HepG2 (cell line): Measurements from ENCODE around the gene MORN5. TPM values are rescaled to one million over a fixed set of nuclear protein-coding genes. Genes with fewer than 3 reads are reported as not detected.
A peak's percentile ranks its signal among the peaks of the same experiment; 100 is the strongest.

Source experiments
- AKAP8 ChIP-seq: sonication (generic); formaldehyde crosslinking; IDR thresholded peaks from 2 replicates; pipeline ENCODE4 v1.5.1; 2020; ENCODE audit warnings: mild to moderate bottlenecking, missing genetic modification reagents
- CREB1 ChIP-seq, 2 experiments: fragments of 450-650 bp in 1 of 2; IDR thresholded peaks; 2 replicates each; pipeline ENCODE4 v1.6.1; 2016 to 2017; ENCODE audit warnings: control low read depth in 1 of 2, mild to moderate bottlenecking in 1 of 2, missing compliant biosample characterization in 1 of 2, missing genetic modification characterization in 1 of 2
- DMAP1 ChIP-seq: IDR thresholded peaks from 2 replicates; pipeline ENCODE4 v1.6.1; 2016
- FOXM1 ChIP-seq: sonication (generic); formaldehyde crosslinking; IDR thresholded peaks from 2 replicates; pipeline ENCODE4 v1.5.0; 2020; ENCODE audit warnings: missing genetic modification reagents
- FOXO4 ChIP-seq: sonication (generic); formaldehyde crosslinking; conservative IDR thresholded peaks from 2 replicates; pipeline ENCODE4 v1.8.1; 2023; ENCODE audit warnings: missing genetic modification reagents
- MEIS2 ChIP-seq: sonication (generic); formaldehyde crosslinking; IDR thresholded peaks from 2 replicates; pipeline ENCODE4 v1.9.0; 2021; ENCODE audit warnings: mild to moderate bottlenecking, missing genetic modification reagents
- REST ChIP-seq, 2 experiments: IDR thresholded peaks; 2 replicates each; pipeline ENCODE4 v1.6.1; 2011 to 2012; ENCODE audit warnings: low read length in 2 of 2, borderline replicate concordance in 1 of 2, low read depth in 1 of 2, mild to moderate bottlenecking in 1 of 2, moderate library complexity in 1 of 2
- SNRNP70 ChIP-seq: fragments of 200-400 bp; formaldehyde crosslinking; IDR thresholded peaks from 2 replicates; pipeline ENCODE4 v1.6.1; 2017; ENCODE audit warnings: mild to moderate bottlenecking, low read depth, low read length, moderate library complexity
- ZBTB10 ChIP-seq: sonication (generic); formaldehyde crosslinking; IDR thresholded peaks from 2 replicates; pipeline ENCODE4 v1.4.0; 2020; ENCODE audit warnings: missing genetic modification reagents, borderline replicate concordance
- ZNF549 ChIP-seq: sonication (generic); formaldehyde crosslinking; IDR thresholded peaks from 2 replicates; pipeline ENCODE4 v1.5.0; 2020; ENCODE audit warnings: missing genetic modification reagents
- ZNF776 ChIP-seq: sonication (generic); formaldehyde crosslinking; IDR thresholded peaks from 2 replicates; pipeline ENCODE4 v1.4.0; 2020; ENCODE audit warnings: mild to moderate bottlenecking, missing genetic modification reagents
- polyA plus RNA-seq, 8 experiments: library from polyadenylated mRNA; depleted of rRNA in 3 of 8; stranded (reverse) in 7 of 8; unstranded in 1 of 8; fragments of >200 nt; fragmentation: Illumina TruSeq in 4 of 8; extraction: Trizol in 4 of 8; gene quantifications; 2 replicates each; pipeline versions ENCODE4 v1.2.1 to v1.2.3, GENCODE V29; 2011 to 2016; ENCODE audit warnings: low read depth in 4 of 8, missing spikeins in 1 of 8, mixed read lengths in 1 of 8; ENCODE audit not compliant: insufficient read depth in 1 of 8
- total RNA-seq, 5 experiments: library from RNA; depleted of rRNA; stranded (reverse); fragments of >200 nt; fragmentation: Illumina TruSeq; extraction: Trizol; gene quantifications; 2 replicates each; pipeline ENCODE4 v1.2.3, GENCODE V29; 2016; ENCODE audit warnings: low read depth in 1 of 5
- TF ChIP-seq, protein P1 (sequence below): sonication (generic); formaldehyde crosslinking; IDR thresholded peaks from 2 replicates; pipeline ENCODE4 v1.8.1; 2023; ENCODE audit warnings: mild to moderate bottlenecking, inconsistent platforms, moderate library complexity, missing genetic modification reagents, borderline replicate concordance
- TF ChIP-seq, protein P2 (sequence below): sonication (generic); formaldehyde crosslinking; IDR thresholded peaks from 2 replicates; pipeline ENCODE4 v1.4.0; 2020; ENCODE audit warnings: missing genetic modification reagents, borderline replicate concordance

The MORN5 gene
- total and polyA plus RNA-seq, 2 of the 13 experiments (the other 11 are each of a cell fraction or from before 2014, with no cell fraction given), result not detected

DNA sequence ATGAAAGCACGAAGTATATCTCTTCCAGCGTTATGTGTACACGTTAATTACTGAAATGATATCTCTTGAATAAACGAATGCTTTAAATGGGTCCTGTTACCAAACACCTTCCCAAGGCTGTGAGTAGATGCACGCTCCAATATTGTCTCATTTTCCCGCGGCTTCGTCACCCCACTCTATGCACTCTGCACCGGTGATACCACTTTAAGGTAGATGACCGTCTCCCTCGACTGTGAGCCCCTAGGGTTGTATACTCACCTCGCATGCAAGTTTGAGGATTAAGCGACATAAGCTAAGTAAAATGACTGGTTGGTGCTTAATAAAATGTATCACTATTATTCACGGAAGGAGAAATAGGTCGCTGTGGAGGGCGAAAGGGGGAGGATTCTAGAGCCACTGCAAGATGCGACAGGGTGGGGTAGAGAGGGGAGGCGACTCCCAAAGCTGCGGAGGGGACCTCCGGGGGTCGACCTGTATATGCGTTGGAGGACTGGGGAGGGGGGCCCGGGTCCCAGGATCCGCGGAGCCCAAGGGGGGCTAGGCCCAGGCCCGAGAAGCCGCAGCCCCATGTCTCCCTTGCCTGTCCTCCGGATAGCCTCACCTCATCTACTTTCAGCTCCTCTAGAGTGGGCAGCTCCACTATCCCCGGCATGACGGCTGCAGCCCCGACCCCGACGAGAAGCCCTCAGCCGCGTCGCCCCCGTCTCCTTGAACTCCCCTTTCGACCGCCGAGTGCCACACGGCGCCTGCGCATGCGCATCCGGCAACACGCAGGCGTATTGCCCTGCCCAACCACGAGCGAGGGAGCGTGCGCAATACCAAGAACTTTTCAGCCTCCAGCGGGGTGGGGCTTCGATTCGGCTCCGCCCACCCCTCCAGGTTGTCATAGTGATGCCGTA is at the start of gene MORN5, which contains the start of gene NDUFA8 (continued):
- TF ChIP-seq FOXO4 (CRISPR knock-in tag), result no peak
- no peak for TF ChIP-seq REST (IDR thresholded peaks at IDR 0.05; ENCODE audit: borderline replicate concordance in 1 of 2, low read depth in 1 of 2, low read length in 2 of 2)
- TF ChIP-seq CREB1 (IDR thresholded peaks at IDR 0.05), result peak; percentile 29; the same call in 1 of the 2 replicates
- TF ChIP-seq CREB1 (CRISPR knock-in tag; IDR thresholded peaks at IDR 0.05), result no peak
- no peak for TF ChIP-seq AKAP8 (CRISPR knock-in tag)
- TF ChIP-seq ZNF776 (CRISPR knock-in tag), result no peak
- TF ChIP-seq, protein P1, sequence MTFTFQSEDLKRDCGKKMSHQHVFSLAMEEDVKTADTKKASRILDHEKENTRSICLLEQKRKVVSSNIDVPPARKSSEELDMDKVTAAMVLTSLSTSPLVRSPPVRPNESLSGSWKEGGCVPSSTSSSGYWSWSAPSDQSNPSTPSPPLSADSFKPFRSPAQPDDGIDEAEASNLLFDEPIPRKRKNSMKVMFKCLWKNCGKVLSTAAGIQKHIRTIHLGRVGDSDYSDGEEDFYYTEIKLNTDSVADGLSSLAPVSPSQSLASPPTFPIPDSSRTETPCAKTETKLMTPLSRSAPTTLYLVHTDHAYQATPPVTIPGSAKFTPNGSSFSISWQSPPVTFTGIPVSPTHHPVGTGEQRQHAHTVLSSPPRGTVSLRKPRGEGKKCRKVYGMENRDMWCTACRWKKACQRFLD (CRISPR knock-in tag), result no peak
- TF ChIP-seq, protein P2, sequence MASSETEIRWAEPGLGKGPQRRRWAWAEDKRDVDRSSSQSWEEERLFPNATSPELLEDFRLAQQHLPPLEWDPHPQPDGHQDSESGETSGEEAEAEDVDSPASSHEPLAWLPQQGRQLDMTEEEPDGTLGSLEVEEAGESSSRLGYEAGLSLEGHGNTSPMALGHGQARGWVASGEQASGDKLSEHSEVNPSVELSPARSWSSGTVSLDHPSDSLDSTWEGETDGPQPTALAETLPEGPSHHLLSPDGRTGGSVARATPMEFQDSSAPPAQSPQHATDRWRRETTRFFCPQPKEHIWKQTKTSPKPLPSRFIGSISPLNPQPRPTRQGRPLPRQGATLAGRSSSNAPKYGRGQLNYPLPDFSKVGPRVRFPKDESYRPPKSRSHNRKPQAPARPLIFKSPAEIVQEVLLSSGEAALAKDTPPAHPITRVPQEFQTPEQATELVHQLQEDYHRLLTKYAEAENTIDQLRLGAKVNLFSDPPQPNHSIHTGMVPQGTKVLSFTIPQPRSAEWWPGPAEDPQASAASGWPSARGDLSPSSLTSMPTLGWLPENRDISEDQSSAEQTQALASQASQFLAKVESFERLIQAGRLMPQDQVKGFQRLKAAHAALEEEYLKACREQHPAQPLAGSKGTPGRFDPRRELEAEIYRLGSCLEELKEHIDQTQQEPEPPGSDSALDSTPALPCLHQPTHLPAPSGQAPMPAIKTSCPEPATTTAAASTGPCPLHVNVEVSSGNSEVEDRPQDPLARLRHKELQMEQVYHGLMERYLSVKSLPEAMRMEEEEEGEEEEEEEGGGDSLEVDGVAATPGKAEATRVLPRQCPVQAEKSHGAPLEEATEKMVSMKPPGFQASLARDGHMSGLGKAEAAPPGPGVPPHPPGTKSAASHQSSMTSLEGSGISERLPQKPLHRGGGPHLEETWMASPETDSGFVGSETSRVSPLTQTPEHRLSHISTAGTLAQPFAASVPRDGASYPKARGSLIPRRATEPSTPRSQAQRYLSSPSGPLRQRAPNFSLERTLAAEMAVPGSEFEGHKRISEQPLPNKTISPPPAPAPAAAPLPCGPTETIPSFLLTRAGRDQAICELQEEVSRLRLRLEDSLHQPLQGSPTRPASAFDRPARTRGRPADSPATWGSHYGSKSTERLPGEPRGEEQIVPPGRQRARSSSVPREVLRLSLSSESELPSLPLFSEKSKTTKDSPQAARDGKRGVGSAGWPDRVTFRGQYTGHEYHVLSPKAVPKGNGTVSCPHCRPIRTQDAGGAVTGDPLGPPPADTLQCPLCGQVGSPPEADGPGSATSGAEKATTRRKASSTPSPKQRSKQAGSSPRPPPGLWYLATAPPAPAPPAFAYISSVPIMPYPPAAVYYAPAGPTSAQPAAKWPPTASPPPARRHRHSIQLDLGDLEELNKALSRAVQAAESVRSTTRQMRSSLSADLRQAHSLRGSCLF (CRISPR knock-in tag), result no peak
- no peak for TF ChIP-seq ZNF549
- no peak for TF ChIP-seq ZBTB10 (CRISPR knock-in tag)
- TF ChIP-seq MEIS2 (CRISPR knock-in tag), result peak; percentile 50; the same call in 1 of the 2 replicates
- TF ChIP-seq SNRNP70, result no peak
- peak; percentile 57; the same call in 1 of the 2 replicates for TF ChIP-seq DMAP1
- no peak for TF ChIP-seq FOXM1 (CRISPR knock-in tag)
